H9 (cell line): ENCODE measurements around the gene RPL10A. TPM values are rescaled to one million over a fixed set of nuclear protein-coding genes. Genes with fewer than 3 reads are reported as not detected.

ENCODE experiments used
- DNase-seq: peaks from one replicate; pipeline ENCODE4 v3.0.0-alpha.2; 2017
- H2AFZ ChIP-seq: one replicate; pipeline ENCODE4 v1.6.1; 2013; ENCODE audit warnings: mild to moderate bottlenecking, low read length, control low read depth, moderate library complexity
- H2AK5ac ChIP-seq: 2 replicates; pipeline ENCODE4 v1.6.1; 2013; ENCODE audit warnings: low read length, control low read depth, mixed read lengths; ENCODE audit not compliant: insufficient read length
- H2BK120ac ChIP-seq: one replicate; pipeline ENCODE4 v1.6.1; 2013; ENCODE audit warnings: low read depth, mild to moderate bottlenecking, low read length, control low read depth, inconsistent platforms; ENCODE audit not compliant: poor library complexity, severe bottlenecking
- H2BK12ac ChIP-seq: 2 replicates; pipeline ENCODE4 v1.6.1; 2013; ENCODE audit warnings: low read length, control low read depth, mixed read lengths, low read depth; ENCODE audit not compliant: insufficient read length
- H2BK15ac ChIP-seq: 2 replicates; pipeline ENCODE4 v1.6.1; 2013; ENCODE audit warnings: low read depth, low read length, control low read depth
- H2BK20ac ChIP-seq: one replicate; pipeline ENCODE4 v1.6.1; 2013; ENCODE audit warnings: low read depth, mild to moderate bottlenecking, low read length, control low read depth, inconsistent platforms; ENCODE audit not compliant: poor library complexity, severe bottlenecking
- H2BK5ac ChIP-seq: 2 replicates; pipeline ENCODE4 v1.6.1; 2013; ENCODE audit warnings: low read length, control low read depth, mixed read lengths; ENCODE audit not compliant: insufficient read length
- H3K14ac ChIP-seq: 2 replicates; pipeline ENCODE4 v1.6.1; 2013; ENCODE audit warnings: low read length, control low read depth; ENCODE audit not compliant: insufficient read depth
- H3K18ac ChIP-seq: 2 replicates; pipeline ENCODE4 v1.6.1; 2013; ENCODE audit warnings: low read depth, mild to moderate bottlenecking, mixed read lengths, low read length, control low read depth; ENCODE audit not compliant: insufficient read length
- H3K23ac ChIP-seq: 2 replicates; pipeline ENCODE4 v1.6.1; 2013; ENCODE audit warnings: low read length, control low read depth, mixed read lengths, low read depth; ENCODE audit not compliant: insufficient read length
- H3K23me2 ChIP-seq: 2 replicates; pipeline ENCODE4 v1.6.1; 2013; ENCODE audit warnings: low read depth, mild to moderate bottlenecking, mixed read lengths, low read length, control low read depth; ENCODE audit not compliant: insufficient read length, poor library complexity, severe bottlenecking
- H3K27ac ChIP-seq: 2 replicates; pipeline ENCODE4 v1.5.1; 2013; ENCODE audit warnings: low read length, control low read depth, mixed read lengths, low read depth; ENCODE audit not compliant: insufficient read length
- H3K27me3 ChIP-seq: 2 replicates; pipeline ENCODE4 v1.6.1; 2013; ENCODE audit warnings: low read length, control low read depth, inconsistent platforms; ENCODE audit not compliant: insufficient read depth
- H3K4ac ChIP-seq: 2 replicates; pipeline ENCODE4 v1.6.1; 2013; ENCODE audit warnings: low read depth, mild to moderate bottlenecking, control low read depth, inconsistent platforms, low read length, moderate library complexity
- H3K4me1 ChIP-seq: 2 replicates; pipeline ENCODE4 v1.6.1; 2013; ENCODE audit warnings: low read length, control low read depth, inconsistent platforms; ENCODE audit not compliant: insufficient read depth
- H3K4me2 ChIP-seq: 2 replicates; pipeline ENCODE4 v1.6.1; 2013; ENCODE audit warnings: low read length, control low read depth, mixed read lengths; ENCODE audit not compliant: insufficient read length, insufficient read depth
- H3K56ac ChIP-seq: 2 replicates; pipeline ENCODE4 v1.6.1; 2013; ENCODE audit warnings: low read depth, mild to moderate bottlenecking, mixed read lengths, low read length, control low read depth; ENCODE audit not compliant: insufficient read length
- H3K79me1 ChIP-seq: 2 replicates; pipeline ENCODE4 v1.6.1; 2013; ENCODE audit warnings: low read depth, mild to moderate bottlenecking, moderate library complexity, low read length, control low read depth, inconsistent platforms; ENCODE audit not compliant: insufficient read depth, poor library complexity, severe bottlenecking
- H3K79me2 ChIP-seq: 2 replicates; pipeline ENCODE4 v1.6.1; 2013; ENCODE audit warnings: low read length, control low read depth, inconsistent platforms; ENCODE audit not compliant: insufficient read depth
- H3K9ac ChIP-seq: 2 replicates; pipeline ENCODE4 v1.6.1; 2013; ENCODE audit warnings: low read length, control low read depth, mixed read lengths; ENCODE audit not compliant: insufficient read length; ENCODE audit errors: extremely low read depth
- H3K9me3 ChIP-seq: one replicate; pipeline ENCODE4 v1.6.1; 2013; ENCODE audit warnings: low read depth, low read length, inconsistent platforms; ENCODE audit not compliant: control insufficient read depth
- H3T11ph ChIP-seq: one replicate; pipeline ENCODE4 v1.6.1; 2013; ENCODE audit warnings: mild to moderate bottlenecking, low read length, control low read depth, inconsistent platforms
- H4K20me1 ChIP-seq: one replicate; pipeline ENCODE4 v1.6.1; 2013; ENCODE audit not compliant: control insufficient read depth, insufficient read length, insufficient read depth
- H4K5ac ChIP-seq: 2 replicates; pipeline ENCODE4 v1.6.1; 2013; ENCODE audit warnings: low read depth, mild to moderate bottlenecking, mixed read lengths, low read length, control low read depth; ENCODE audit not compliant: insufficient read length
- H4K8ac ChIP-seq: replicated peaks from 2 replicates; pipeline ENCODE4 v1.6.1; 2013; ENCODE audit warnings: low read length, control low read depth, mixed read lengths, low read depth; ENCODE audit not compliant: insufficient read length
- H4K91ac ChIP-seq: 2 replicates; pipeline ENCODE4 v1.6.1; 2013; ENCODE audit warnings: low read depth, mild to moderate bottlenecking, moderate library complexity, mixed read lengths, low read length, control low read depth; ENCODE audit not compliant: insufficient read length
- H3K27ac Mint-ChIP-seq, 3 experiments: 2 replicates in 2 of 3; 3 replicates in 1 of 3; pipeline ENCODE4 v1.8.0; 2020 to 2021; ENCODE audit warnings: mixed read lengths in 3 of 3, mild to moderate bottlenecking in 1 of 3, moderate library complexity in 1 of 3
- H3K27me3 Mint-ChIP-seq: 2 replicates; pipeline ENCODE4 v1.8.0; 2021; ENCODE audit warnings: low read depth, mild to moderate bottlenecking, moderate library complexity, mixed read lengths
- H3K36me3 Mint-ChIP-seq, 3 experiments: 2 replicates in 2 of 3; 3 replicates in 1 of 3; pipeline ENCODE4 v1.8.0; 2020 to 2021; ENCODE audit warnings: low read depth in 3 of 3, mixed read lengths in 3 of 3; ENCODE audit not compliant: insufficient read depth in 1 of 3
- H3K4me1 Mint-ChIP-seq, 2 experiments: 2 replicates each; pipeline ENCODE4 v1.8.0; 2020; ENCODE audit warnings: mixed read lengths in 2 of 2
- H3K4me3 Mint-ChIP-seq, 2 experiments: 2 replicates in 1 of 2; 3 replicates in 1 of 2; pipeline ENCODE4 v1.8.0; 2020 to 2021; ENCODE audit warnings: mild to moderate bottlenecking in 2 of 2, mixed read lengths in 2 of 2, moderate library complexity in 1 of 2
- H3K9me3 Mint-ChIP-seq, 2 experiments: 2 replicates in 1 of 2; 3 replicates in 1 of 2; pipeline ENCODE4 v1.8.0; 2020; ENCODE audit warnings: mild to moderate bottlenecking in 2 of 2, mixed read lengths in 2 of 2, moderate library complexity in 1 of 2
- CTCF ChIP-seq: fragments of 200-600 bp; sonication (generic); conservative IDR thresholded peaks from 3 replicates; pipeline ENCODE4 v1.8.0; 2021; ENCODE audit warnings: antibody characterized with exemption, mild to moderate bottlenecking
- WGBS: extraction: QIAGEN DNeasy Blood & Tissue Kit; methylation state at CpG from one replicate; pipeline ENCODE4 v1.1.7; 2013; ENCODE audit warnings: missing lambda C conversion rate, low lambda C conversion rate, mixed read lengths; ENCODE audit not compliant: insufficient read length; ENCODE audit errors: extremely low coverage; 5-methylcytosine and 5-hydroxymethylcytosine counted together
- microRNA-seq: library from miRNA; unstranded; fragments of <30 nt; microRNA quantifications from one replicate; pipeline ENCODE4, GENCODE V29; 2020; ENCODE audit warnings: borderline microRNAs expressed
- total RNA-seq: library from RNA; stranded (reverse); gene quantifications from 2 replicates; pipeline ENCODE4 v1.2.1, GENCODE V29; 2021

The RPL10A gene
- total RNA-seq, 1 experiment from 2014 or later, result 1,830 TPM

GRCh38 chr6:35519313-35520015 is 51.3 kb downstream of the RPL10A start:
- H3K18ac ChIP-seq, result no peak overlapping the region
- no peak overlapping the region for H2BK20ac ChIP-seq
- H4K91ac ChIP-seq, result no peak overlapping the region
- Mint-ChIP-seq H3K27ac (no peak overlapping the region; a peak in 2 of 7 replicates), H3K4me1 (peaks cover 15 to 17% of the 10 kb centered on the region in 2 experiments), H3K4me3 (no peak overlapping the region; a peak in 1 of 5 replicates), H3K9me3 (peaks cover 0 to 2% of the 10 kb centered on the region in 2 experiments; a peak in 2 of 5 replicates), H3K36me3 (no peaks in the 10 kb centered on the region; a peak in 1 of 7 replicates), H3K27me3 (peaks cover 6% of the 10 kb centered on the region)
- no peak overlapping the region for H3K4me2 ChIP-seq
- H3K4ac ChIP-seq, result no peak overlapping the region
- H3K79me1 ChIP-seq, result no peaks in the 10 kb centered on the region
- no peak overlapping the region; the same call in 1 of the 2 replicates for H3K14ac ChIP-seq
- no peak for TF ChIP-seq CTCF
- no peak overlapping the region for H2BK120ac ChIP-seq
- H2BK5ac ChIP-seq, result no peak overlapping the region
- no peak overlapping the region for H3K56ac ChIP-seq
- H4K8ac ChIP-seq, result no peak overlapping the region
- no peak overlapping the region for H2AFZ ChIP-seq
- no peak overlapping the region for H2AK5ac ChIP-seq
- WGBS, result no CpG with 5 or more reads among the region's 9 CpGs
- no peak overlapping the region for H3K23ac ChIP-seq
- no peak overlapping the region for H3T11ph ChIP-seq
- no peaks in the 10 kb centered on the region for H3K4me1 ChIP-seq
- DNase-seq, result no peak
- H3K27ac ChIP-seq, result no peak overlapping the region
- no peak overlapping the region for H3K9ac ChIP-seq
- no peak overlapping the region for H4K5ac ChIP-seq
- H4K20me1 ChIP-seq, result no peaks in the 10 kb centered on the region
- H3K27me3 ChIP-seq, result no peaks in the 10 kb centered on the region
- no peak overlapping the region for H2BK12ac ChIP-seq
- no peaks in the 10 kb centered on the region for H3K23me2 ChIP-seq
- H3K9me3 ChIP-seq, result no peaks in the 10 kb centered on the region
- H2BK15ac ChIP-seq, result no peak overlapping the region
- no peaks in the 10 kb centered on the region for H3K79me2 ChIP-seq

Small RNA genes within 50 kb of the gene (microRNA-seq; reads per million reads assigned to microRNA genes)
- gene MIR7111, result not detected

Other genes starting within 250 kb of the RPL10A start
- gene ZNF76, start 208.7 kb upstream of the RPL10A start, total RNA-seq, result 21.1 and 22.8 TPM in 2 replicates
- 5.4 and 5.6 TPM in 2 replicates for gene DEF6, start 170.6 kb upstream of the RPL10A start, total RNA-seq
- 11.7 and 13.9 TPM in 2 replicates for gene PPARD, start 125.8 kb upstream of the RPL10A start, total RNA-seq
- 8.4 and 10.9 TPM in 2 replicates for gene FANCE, start 16.1 kb upstream of the RPL10A start, total RNA-seq
- 24.3 and 27.0 TPM in 2 replicates for gene TEAD3, start 28.7 kb downstream of the RPL10A start, total RNA-seq
- 0.29 TPM in 1 of 2 replicates, not detected in the other for gene TULP1, start 44.5 kb downstream of the RPL10A start, total RNA-seq
- gene FKBP5, start 220.5 kb downstream of the RPL10A start, total RNA-seq, result 32.9 and 33.9 TPM in 2 replicates